GM21619 (cell line): Measurements from ENCODE around the gene KRTAP12-4.
"Not testable (repeated sequence)": the region's sequence is repeated elsewhere in the genome, so short reads cannot be mapped to it uniquely, and the experiment has no call there.

Source experiments
- ATAC-seq: cut with Tn5 transposase; IDR thresholded peaks from one replicate; pipeline ENCODE4 v1.9.1; 2021; ENCODE audit not compliant: unreplicated experiment

Gene KRTAP12-4

GRCh38 chr21:44687671-44688070 is 33.2 kb upstream of the KRTAP12-4 start:
- no peak for ATAC-seq

DNA sequence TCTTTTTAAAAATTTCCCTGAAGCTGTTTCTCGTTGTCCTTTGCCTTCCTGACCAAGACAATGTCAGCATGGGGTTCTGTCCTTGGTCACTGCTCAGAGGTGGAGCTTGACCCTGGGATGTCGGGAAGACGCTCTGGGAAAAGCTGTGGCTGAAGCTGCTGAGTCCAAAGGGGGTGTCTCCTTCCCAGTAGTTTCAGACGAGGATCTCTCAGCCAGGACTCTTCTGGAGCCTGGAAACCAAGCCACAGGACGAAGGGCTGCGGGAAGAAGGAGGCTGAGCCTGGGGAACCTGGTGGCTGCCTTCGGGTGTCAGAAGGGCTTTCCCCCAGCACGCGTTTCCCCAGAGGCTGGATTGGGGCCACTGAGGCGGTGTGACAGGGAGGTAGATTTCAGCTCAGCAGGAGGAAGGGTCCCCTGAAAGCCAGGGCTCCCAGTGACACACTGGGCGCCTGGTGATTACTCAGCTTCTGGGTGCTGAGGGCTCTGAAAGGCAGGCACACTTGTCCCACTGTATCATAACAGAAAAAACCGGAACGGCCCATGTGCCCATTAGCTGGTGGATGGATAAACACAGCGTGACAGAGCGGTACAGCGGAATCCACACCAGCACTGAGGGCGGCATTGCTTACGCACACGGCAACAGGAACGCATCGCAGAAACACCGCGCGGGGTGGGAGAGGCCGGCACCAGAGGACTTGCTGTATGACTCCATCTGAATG is 32.5 kb upstream of the KRTAP12-4 start:
- no peak for ATAC-seq

GRCh38 chr21:44686000-44686781 is 31.7 kb upstream of the KRTAP12-4 start:
- ATAC-seq: no peak

- not testable (repeated sequence) for ATAC-seq
Observed at GRCh38 chr21:44685050-44685449, 30.6 kb upstream of the KRTAP12-4 start.

GRCh38 chr21:44684483-44684882 is 30.0 kb upstream of the KRTAP12-4 start:
- ATAC-seq: no peak

GRCh38 chr21:44684077-44684476 is 29.6 kb upstream of the KRTAP12-4 start:
- ATAC-seq: no peak

GRCh38 chr21:44682580-44683151 is 28.2 kb upstream of the KRTAP12-4 start:
- ATAC-seq: no peak

DNA sequence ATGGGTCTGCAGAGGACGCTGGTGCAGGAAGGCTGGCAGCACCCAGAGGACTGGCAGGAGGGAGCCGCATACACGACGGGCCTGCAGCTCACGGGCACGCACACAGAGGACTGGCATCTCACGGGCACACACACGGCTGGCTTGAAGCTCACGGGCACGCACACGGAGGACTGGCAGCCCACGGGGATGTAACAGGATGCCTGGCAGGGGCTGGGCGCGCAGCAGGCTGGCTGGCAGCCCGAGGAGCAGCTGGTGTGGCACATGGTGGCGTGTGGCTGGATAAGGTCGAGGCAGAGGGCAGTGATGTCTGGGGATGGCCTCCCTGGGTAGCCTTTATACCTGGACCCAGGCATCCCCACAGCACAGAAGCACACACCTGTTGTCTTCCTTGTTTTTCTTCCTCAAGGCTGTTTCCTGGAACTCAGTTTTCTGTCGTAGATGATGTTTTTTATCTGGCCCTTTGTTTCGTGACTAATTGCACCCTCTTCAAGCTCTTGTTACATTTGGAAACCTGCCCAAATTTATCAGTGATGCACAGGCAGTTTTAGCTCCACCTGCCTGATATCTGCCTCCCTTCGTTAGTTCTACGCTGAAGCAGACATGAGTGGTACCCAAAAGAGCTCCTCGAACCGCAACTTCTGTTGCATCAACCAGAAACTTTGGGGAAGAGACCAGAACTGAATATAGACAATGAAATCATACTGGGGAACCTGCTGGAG is 27.6 kb upstream of the KRTAP12-4 start, which contains the start of gene KRTAP12-1:
TSS of gene KRTAP12-1 (minus strand) at position 303 of the 719 bp plus-strand sequence. CDS start at position 263, 40 bp downstream.
- ATAC-seq: no peak

DNA sequence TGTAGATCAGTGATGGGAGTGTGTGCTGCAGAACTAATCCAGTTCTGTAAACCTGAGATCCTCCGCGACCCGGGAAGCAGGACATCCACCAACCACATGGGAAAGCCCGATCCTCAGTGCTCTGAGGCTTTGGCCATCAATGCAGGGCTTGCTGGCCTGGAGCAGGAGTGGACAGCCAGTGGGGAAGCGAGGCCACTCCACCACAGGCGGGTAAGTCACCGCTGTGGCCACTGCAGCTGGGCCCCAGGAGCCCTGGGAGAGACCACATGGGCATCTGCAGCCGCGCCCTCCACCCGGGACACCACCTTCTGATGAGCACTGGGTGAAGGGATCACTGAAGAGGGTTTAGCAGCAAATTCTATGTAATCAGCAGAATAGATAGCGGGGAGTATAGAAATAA is 26.7 kb upstream of the KRTAP12-4 start:
- ATAC-seq: no peak

DNA sequence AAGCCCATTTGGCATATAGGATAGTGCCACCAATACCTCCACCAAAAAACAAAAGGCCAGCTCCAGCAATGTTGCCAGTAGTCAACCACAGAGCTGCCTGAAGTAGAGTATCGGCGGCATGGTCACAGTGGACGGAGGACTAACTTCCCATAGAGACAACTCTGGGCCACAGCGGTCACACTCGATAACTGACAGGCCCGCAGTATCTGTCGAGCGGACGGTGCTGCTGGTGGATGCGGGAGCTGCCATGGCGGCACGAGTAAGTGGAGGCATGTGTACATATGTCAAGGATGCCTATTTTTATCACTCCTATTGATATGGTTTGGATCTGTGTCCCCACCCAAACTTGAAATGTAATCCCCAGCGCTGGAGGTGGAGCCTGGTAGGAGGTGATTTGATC is 23.4 kb upstream of the KRTAP12-4 start:
- ATAC-seq: no peak

GRCh38 chr21:44671911-44672310 is 17.5 kb upstream of the KRTAP12-4 start:
- ATAC-seq: no peak

DNA sequence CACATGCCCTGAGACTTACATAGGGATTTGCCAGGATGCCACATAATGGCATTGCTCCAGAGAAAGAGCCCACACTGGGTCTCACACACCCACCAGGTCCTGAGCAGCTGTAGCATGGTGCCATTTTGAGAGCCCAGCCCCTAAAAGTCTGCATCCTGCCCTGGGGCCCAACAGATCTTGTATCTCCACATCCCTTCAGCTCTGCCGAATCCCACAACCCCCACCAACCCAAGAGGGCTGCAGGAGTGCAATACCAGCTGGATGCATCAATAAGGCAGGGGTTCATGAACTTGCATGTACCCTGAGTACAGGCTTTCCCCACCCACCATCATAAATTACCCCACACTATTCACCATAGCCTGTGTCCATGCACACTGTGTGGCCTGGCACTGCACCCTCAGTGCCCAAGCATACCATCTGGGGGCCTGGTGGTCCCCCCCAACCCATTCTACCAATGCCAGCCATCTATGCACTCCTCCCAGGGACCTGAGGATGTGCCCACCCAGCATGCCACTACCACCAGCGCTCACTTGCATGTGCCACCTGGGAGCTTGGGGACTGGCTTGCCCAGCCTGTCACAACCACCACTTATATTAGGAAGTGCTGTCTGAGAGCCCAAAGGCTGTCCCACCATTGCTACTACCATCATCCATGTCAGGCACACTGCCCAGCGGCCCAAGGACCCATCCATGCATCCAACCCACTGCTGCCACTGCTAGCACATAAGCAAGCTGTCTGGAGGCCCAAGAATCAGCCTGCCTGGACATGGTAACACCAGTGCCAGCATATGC is 16.4 kb upstream of the KRTAP12-4 start:
- no peak for ATAC-seq

DNA sequence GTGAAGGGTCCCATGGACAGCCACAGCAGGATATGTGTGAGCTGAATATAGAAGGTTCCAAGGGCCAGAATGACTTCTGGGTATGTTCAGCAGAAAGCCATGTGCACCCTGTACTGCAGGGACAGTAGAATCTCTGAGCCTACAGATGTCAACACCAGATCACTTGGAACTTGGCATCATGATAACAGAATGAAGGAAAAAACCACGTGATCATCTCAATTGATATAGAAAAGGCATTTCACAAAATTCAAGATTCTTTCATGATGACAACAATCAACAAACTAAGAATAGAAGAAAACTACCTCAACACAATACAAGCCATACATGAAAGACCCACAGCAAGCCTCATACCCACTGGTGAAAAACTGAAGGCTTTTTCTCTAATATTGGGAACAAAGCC is 13.2 kb upstream of the KRTAP12-4 start:
- ATAC-seq: no peak

GRCh38 chr21:44666401-44667320 is 12.2 kb upstream of the KRTAP12-4 start, which contains the start of gene KRTAP12-2:
TSS of gene KRTAP12-2 (minus strand) at chr21:44666927. CDS start at chr21:44666886, 41 bp downstream.
- ATAC-seq: no peak

GRCh38 chr21:44664691-44665090 is 10.2 kb upstream of the KRTAP12-4 start:
- no peak for ATAC-seq

- ATAC-seq: not testable (repeated sequence)
Observed at GRCh38 chr21:44661567-44661966, 7.1 kb upstream of the KRTAP12-4 start.

DNA sequence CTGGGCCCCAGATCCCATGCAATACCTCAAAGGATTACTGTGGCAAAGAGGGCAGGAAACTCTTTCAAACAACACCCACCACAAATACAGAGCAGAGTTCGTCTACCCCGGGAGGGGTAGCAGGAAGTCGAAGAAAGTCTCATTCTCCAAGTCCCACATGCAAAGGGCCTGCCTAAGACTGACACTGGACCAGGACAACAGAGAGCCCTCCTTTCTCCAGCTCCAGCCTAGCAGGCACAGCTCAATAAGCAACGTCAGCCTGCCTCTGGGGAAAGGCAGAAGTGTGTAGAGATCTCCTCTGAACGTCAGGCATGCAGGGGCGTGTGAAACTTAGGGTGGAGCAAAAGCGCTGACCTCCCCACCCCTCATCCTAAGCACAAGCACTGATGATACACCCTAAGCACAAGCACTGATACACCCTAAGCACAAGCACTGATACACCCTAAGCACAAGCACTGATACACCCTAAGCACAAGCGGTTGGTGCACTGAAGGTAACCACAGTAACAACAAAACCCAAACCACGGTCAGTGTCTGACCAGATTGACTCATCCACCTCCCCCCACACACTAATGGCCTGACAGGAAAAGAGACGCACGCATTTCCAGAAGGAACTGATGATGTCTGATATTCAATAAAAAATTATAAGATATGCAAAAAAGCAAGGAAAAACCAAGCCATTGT is 4.6 kb upstream of the KRTAP12-4 start:
- no peak for ATAC-seq

DNA sequence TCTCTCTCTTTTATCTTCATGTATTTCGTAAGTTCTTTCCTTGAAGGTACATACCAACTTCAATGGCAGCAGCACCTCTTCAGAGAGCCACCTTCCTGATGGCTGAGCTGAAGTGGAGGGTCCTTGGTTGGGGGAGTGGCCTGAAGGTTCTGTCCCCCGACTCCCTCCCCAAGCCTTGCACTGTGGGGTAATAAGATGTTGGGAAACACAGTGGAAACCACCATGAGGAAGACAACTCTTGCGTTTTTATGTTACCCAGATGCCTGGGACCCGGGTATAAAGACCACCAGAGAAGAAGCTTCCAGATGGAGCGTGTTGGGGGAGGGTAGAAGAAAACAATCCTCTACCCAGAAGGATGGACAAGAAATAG is 4.1 kb upstream of the KRTAP12-4 start:
- ATAC-seq: no peak
